ENCODE measurements around the gene PPM1H.
A peak's percentile ranks its signal among the peaks of the same experiment; 100 is the strongest.

Gene PPM1H

GRCh38 chr12:62934799-62935674 lies at the start of gene PPM1H:
Gene PPM1H (minus strand): TSS chr12:62935150. CDS start chr12:62934736, 414 bp downstream.
- TF ChIP-seq NFIC (IDR thresholded peaks at IDR 0.05) (no peak), TCF12 (IDR thresholded peaks at IDR 0.05; ENCODE audit: low read depth) (peak; percentile 42; the same call in 1 of the 2 replicates), FOXM1 (IDR thresholded peaks at IDR 0.05; ENCODE audit: borderline replicate concordance, low read depth) (no peak), YY1 (IDR thresholded peaks at IDR 0.05; ENCODE audit: low read depth) (peak; percentile 53), EP300 (IDR thresholded peaks at IDR 0.05; ENCODE audit: borderline replicate concordance) (no peak), EGR1 (IDR thresholded peaks at IDR 0.05) (no peak), TEAD4 (IDR thresholded peaks at IDR 0.05) (peak; percentile 50), ZBTB7A (IDR thresholded peaks at IDR 0.05; ENCODE audit: low read depth) (peak; percentile 81; the same call in 1 of the 2 replicates), MAX (IDR thresholded peaks at IDR 0.05) (peak; percentile 97), CEBPB (IDR thresholded peaks at IDR 0.05) (no peak; the same call in 1 of the 2 replicates), USF1 (IDR thresholded peaks at IDR 0.05) (peak; percentile 96), TAF1 (IDR thresholded peaks at IDR 0.05; ENCODE audit: low read depth) (peak; percentile 61), CREB1 (IDR thresholded peaks at IDR 0.05; ENCODE audit: low read depth) (no peak), RAD21 (IDR thresholded peaks at IDR 0.05; ENCODE audit: low read depth) (peak; percentile 38; the same call in 1 of the 2 replicates), REST (IDR thresholded peaks at IDR 0.05; ENCODE audit: low read depth) (no peak)

- TF ChIP-seq TCF12 (IDR thresholded peaks at IDR 0.05; ENCODE audit: low read depth) (no peak), RAD21 (IDR thresholded peaks at IDR 0.05; ENCODE audit: low read depth) (peak; percentile 26; the same call in 1 of the 2 replicates)
These were observed 48.6 kb upstream of the PPM1H start for GRCh38 chr12:62983594-62983993.

- TF ChIP-seq TCF12 (IDR thresholded peaks at IDR 0.05; ENCODE audit: low read depth) (no peak), TAF1 (IDR thresholded peaks at IDR 0.05; ENCODE audit: low read depth) (no peak), RAD21 (IDR thresholded peaks at IDR 0.05; ENCODE audit: low read depth) (no peak), USF1 (IDR thresholded peaks at IDR 0.05) (no peak), FOXM1 (IDR thresholded peaks at IDR 0.05; ENCODE audit: borderline replicate concordance, low read depth) (no peak), EP300 (IDR thresholded peaks at IDR 0.05; ENCODE audit: borderline replicate concordance) (no peak), TEAD4 (IDR thresholded peaks at IDR 0.05) (no peak)
These were observed 43.8 kb upstream of the PPM1H start for GRCh38 chr12:62978768-62979167.

- TF ChIP-seq EP300 (IDR thresholded peaks at IDR 0.05; ENCODE audit: borderline replicate concordance) (no peak), CREB1 (IDR thresholded peaks at IDR 0.05; ENCODE audit: low read depth) (no peak)
These were observed 42.9 kb upstream of the PPM1H start for GRCh38 chr12:62977883-62978282.

GRCh38 chr12:62977418-62977817 lies 42.5 kb upstream of the PPM1H start:
- TF ChIP-seq EP300 (IDR thresholded peaks at IDR 0.05; ENCODE audit: borderline replicate concordance) (no peak), YY1 (IDR thresholded peaks at IDR 0.05; ENCODE audit: low read depth) (no peak), CEBPB (IDR thresholded peaks at IDR 0.05) (no peak), NFIC (IDR thresholded peaks at IDR 0.05) (no peak), FOXM1 (IDR thresholded peaks at IDR 0.05; ENCODE audit: borderline replicate concordance, low read depth) (no peak), EGR1 (IDR thresholded peaks at IDR 0.05) (no peak), MAX (IDR thresholded peaks at IDR 0.05) (no peak), ZBTB7A (IDR thresholded peaks at IDR 0.05; ENCODE audit: low read depth) (no peak), TEAD4 (IDR thresholded peaks at IDR 0.05) (no peak), USF1 (IDR thresholded peaks at IDR 0.05) (no peak), REST (IDR thresholded peaks at IDR 0.05; ENCODE audit: low read depth) (no peak), TCF12 (IDR thresholded peaks at IDR 0.05; ENCODE audit: low read depth) (no peak), CREB1 (IDR thresholded peaks at IDR 0.05; ENCODE audit: low read depth) (no peak), RAD21 (IDR thresholded peaks at IDR 0.05; ENCODE audit: low read depth) (no peak)

All from Ishikawa (cell line).